GM18499 (cell line): ENCODE results near the gene C5orf34.
"Not testable (repeated sequence)": the region's sequence is repeated elsewhere in the genome, so short reads cannot be mapped to it uniquely, and the experiment has no call there.

Experiments used
- ATAC-seq: cut with Tn5 transposase; IDR thresholded peaks from one replicate; pipeline ENCODE4 v1.9.1; 2021; ENCODE audit warnings: moderate number of reproducible peaks; ENCODE audit not compliant: insufficient read depth, unreplicated experiment

Gene C5orf34

GRCh38 chr5:43515678-43516048 is 715 bp upstream of the C5orf34 start:
- no peak for ATAC-seq

- peak; percentile 11 for ATAC-seq
These were observed 505 bp downstream of the C5orf34 start for GRCh38 chr5:43514471-43514815.

- no peak for ATAC-seq
These were observed 923 bp downstream of the C5orf34 start for GRCh38 chr5:43514025-43514424.

- not testable (repeated sequence) for ATAC-seq
These were observed 3.9 kb downstream of the C5orf34 start for GRCh38 chr5:43511062-43511461.

- ATAC-seq, result no peak
These were observed 16.4 kb downstream of the C5orf34 start for GRCh38 chr5:43498581-43498980.

GRCh38 chr5:43497311-43498104 is 17.4 kb downstream of the C5orf34 start:
- no peak for ATAC-seq

- no peak for ATAC-seq
These were observed 23.6 kb downstream of the C5orf34 start for GRCh38 chr5:43491326-43491725.

GRCh38 chr5:43486353-43486752 is 28.6 kb downstream of the C5orf34 start:
- no peak for ATAC-seq

GRCh38 chr5:43485406-43485805 is 29.5 kb downstream of the C5orf34 start:
- no peak for ATAC-seq

- ATAC-seq, result peak; percentile 57
These were observed 30.7 kb downstream of the C5orf34 start for GRCh38 chr5:43484106-43484849.

GRCh38 chr5:43483298-43484105 is 31.4 kb downstream of the C5orf34 start, which contains the start of gene TMEM267:
TMEM267 (minus strand) TSS chr5:43483865; CDS start chr5:43453969, 29,896 bp downstream.
- ATAC-seq, result peak; percentile 37

GRCh38 chr5:43482490-43483297 is 32.3 kb downstream of the C5orf34 start:
- no peak for ATAC-seq

GRCh38 chr5:43469671-43470391 is 45.1 kb downstream of the C5orf34 start:
- ATAC-seq, result no peak

- no peak for ATAC-seq
These were observed 47.8 kb downstream of the C5orf34 start for GRCh38 chr5:43467100-43467499.

- ATAC-seq, result not testable (repeated sequence)
These were observed 49.5 kb downstream of the C5orf34 start for GRCh38 chr5:43465455-43465854.

- no peak for ATAC-seq
These were observed 53.9 kb downstream of the C5orf34 start for GRCh38 chr5:43461066-43461465.

GRCh38 chr5:43456556-43456955 is 58.4 kb downstream of the C5orf34 start:
- no peak for ATAC-seq

- ATAC-seq, result not testable (repeated sequence)
These were observed 73.4 kb downstream of the C5orf34 start for GRCh38 chr5:43441575-43441974.

GRCh38 chr5:43437062-43437660 is 77.8 kb downstream of the C5orf34 start:
- ATAC-seq, result no peak
